Measurements from ENCODE around the gene KIRREL3. TPM values are rescaled to one million over a fixed set of nuclear protein-coding genes. Genes with fewer than 3 reads are reported as not detected.
"Not testable (repeated sequence)": the region's sequence is repeated elsewhere in the genome, so short reads cannot be mapped to it uniquely, and the experiment has no call there.

KIRREL3 gene
- total and polyA plus RNA-seq, 2 experiments from 2014 or later, result 16.1 to 35.6 TPM

DNA sequence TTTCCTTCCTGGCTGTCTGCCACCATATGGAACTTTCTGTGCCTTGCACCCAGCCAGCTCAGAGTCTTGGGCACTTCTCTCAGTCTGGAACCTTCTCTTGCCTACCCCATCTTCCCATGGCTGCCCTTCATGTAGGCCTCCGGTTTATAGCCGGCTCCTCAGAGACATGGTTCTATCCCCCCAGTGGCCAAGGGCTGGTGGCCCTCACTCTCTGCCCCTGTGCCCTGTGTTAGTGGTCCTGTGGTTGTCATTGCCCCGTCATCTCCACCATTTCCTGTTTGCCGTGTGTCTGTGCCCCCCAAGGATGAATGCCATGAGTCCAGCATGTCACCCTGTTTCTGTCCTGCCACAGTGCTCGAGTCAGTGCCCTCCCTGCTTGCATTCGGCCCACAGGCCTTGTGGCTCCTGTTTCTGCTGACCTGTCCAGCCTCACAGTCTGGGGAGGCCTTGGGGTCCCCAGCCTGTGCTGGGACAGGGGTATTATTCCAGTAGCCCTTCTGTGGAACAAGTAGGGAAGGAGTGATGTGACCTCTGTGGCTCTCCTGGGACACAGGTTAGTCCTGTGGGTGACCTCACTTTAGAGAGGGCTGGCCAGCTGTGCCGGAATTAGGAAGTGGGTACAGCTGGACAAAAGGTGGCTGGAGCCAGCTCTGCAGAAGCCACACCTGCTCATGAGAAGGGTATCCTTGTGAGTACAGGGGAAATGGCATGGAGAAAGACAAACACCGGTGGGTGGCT lies 614.4 kb downstream of the KIRREL3 start:
- H2AFZ ChIP-seq, result no peak overlapping the region
- no peaks in the 10 kb centered on the region for H3K9me3 ChIP-seq (ENCODE audit: low read depth)
- no peaks in the 10 kb centered on the region for H3K9me2 ChIP-seq (ENCODE audit: insufficient read depth)
- no peaks in the 10 kb centered on the region for H3F3A ChIP-seq (ENCODE audit: insufficient read depth)
- H3K27me3 ChIP-seq (replicated peaks; ENCODE audit: insufficient read depth), result no peaks in the 10 kb centered on the region
- no peaks in the 10 kb centered on the region for H3K4me1 ChIP-seq (ENCODE audit: insufficient read depth)
- H4K20me1 ChIP-seq (ENCODE audit: insufficient read depth), result no peaks in the 10 kb centered on the region
- no peaks in the 10 kb centered on the region for H3K36me3 ChIP-seq (ENCODE audit: low read depth)
- H3K4me2 ChIP-seq (ENCODE audit: unreplicated experiment), result no peak overlapping the region
- H3K4me3 ChIP-seq, result no peak overlapping the region
- in situ Hi-C loops (cut with MboI), result no loop called here
- peaks cover 55% of the 10 kb centered on the region for H3K79me2 ChIP-seq (ENCODE audit: insufficient read depth)
- WGBS, 2 experiments (ENCODE audit: low coverage in 1 of 2, low lambda C conversion rate in 2 of 2, missing lambda C conversion rate in 2 of 2), result 71 to 72% methylated on average over 8 of the region's 8 CpGs
- no peak overlapping the region for H3K9ac ChIP-seq
- H3K27ac ChIP-seq, result no peak overlapping the region
- TF ChIP-seq EZH2 (IDR thresholded peaks at IDR 0.05; ENCODE audit: insufficient read depth, poor library complexity, severe bottlenecking) (no peak), EZH2phosphoT487 (IDR thresholded peaks at IDR 0.05; ENCODE audit: insufficient read depth, low read depth) (no peak)
- DNase-seq, result no peak

DNA sequence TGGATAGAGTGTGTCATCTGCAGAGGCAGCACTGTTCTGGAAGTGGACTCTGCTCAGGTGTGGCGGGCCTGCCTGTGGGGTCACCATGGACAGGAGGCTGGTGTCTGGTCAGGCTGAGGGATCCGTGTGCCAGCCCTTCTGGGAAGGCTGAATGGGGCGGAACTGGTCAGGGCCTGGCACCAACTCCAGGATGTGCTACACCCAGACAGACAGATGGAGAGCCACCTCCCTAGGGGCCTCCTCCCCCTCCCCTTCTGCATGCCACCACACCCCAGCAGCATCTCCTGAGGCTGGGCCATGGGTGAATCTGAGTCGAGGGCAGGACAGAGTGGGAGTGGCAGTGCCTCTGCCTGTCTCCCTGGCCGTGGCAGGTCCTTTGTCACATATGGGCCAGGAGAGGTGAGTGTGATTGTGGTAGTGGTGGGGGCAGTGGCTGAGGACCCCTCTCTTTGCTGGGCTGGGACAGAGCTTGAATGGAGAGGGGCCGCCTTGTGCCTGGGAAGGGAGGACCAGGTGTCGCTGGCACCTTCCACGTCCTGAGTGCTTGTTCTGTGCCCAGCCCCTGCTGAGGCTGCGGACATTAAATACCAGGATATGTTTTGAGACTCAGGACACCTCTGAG lies 616.0 kb downstream of the KIRREL3 start:
- Histone ChIP-seq H3K36me3 (ENCODE audit: low read depth) (no peaks in the 10 kb centered on the region), H3K79me2 (ENCODE audit: insufficient read depth) (peaks cover 56% of the 10 kb centered on the region), H4K20me1 (ENCODE audit: insufficient read depth) (0 out of 2 replicates have a peak, but pooled peaks cover 10% of the 10 kb centered on the region), H2AFZ (no peak overlapping the region), H3F3A (ENCODE audit: insufficient read depth) (no peaks in the 10 kb centered on the region), H3K4me3 (no peak overlapping the region), H3K9me2 (ENCODE audit: insufficient read depth) (no peaks in the 10 kb centered on the region), H3K9ac (no peak overlapping the region), H3K27me3 (replicated peaks; ENCODE audit: insufficient read depth) (no peaks in the 10 kb centered on the region), H3K27ac (no peak overlapping the region), H3K4me2 (ENCODE audit: unreplicated experiment) (no peak overlapping the region), H3K4me1 (ENCODE audit: insufficient read depth) (no peaks in the 10 kb centered on the region), H3K9me3 (ENCODE audit: low read depth) (no peaks in the 10 kb centered on the region)
- in situ Hi-C loops (cut with MboI), result no loop called here
- TF ChIP-seq EZH2phosphoT487 (IDR thresholded peaks at IDR 0.05; ENCODE audit: insufficient read depth, low read depth) (no peak), EZH2 (IDR thresholded peaks at IDR 0.05; ENCODE audit: insufficient read depth, poor library complexity, severe bottlenecking) (no peak)
- DNase-seq, result no peak
- 71 to 82% methylated on average over 9 of the region's 9 CpGs for WGBS, 2 experiments (ENCODE audit: low coverage in 1 of 2, low lambda C conversion rate in 2 of 2, missing lambda C conversion rate in 2 of 2)

DNA sequence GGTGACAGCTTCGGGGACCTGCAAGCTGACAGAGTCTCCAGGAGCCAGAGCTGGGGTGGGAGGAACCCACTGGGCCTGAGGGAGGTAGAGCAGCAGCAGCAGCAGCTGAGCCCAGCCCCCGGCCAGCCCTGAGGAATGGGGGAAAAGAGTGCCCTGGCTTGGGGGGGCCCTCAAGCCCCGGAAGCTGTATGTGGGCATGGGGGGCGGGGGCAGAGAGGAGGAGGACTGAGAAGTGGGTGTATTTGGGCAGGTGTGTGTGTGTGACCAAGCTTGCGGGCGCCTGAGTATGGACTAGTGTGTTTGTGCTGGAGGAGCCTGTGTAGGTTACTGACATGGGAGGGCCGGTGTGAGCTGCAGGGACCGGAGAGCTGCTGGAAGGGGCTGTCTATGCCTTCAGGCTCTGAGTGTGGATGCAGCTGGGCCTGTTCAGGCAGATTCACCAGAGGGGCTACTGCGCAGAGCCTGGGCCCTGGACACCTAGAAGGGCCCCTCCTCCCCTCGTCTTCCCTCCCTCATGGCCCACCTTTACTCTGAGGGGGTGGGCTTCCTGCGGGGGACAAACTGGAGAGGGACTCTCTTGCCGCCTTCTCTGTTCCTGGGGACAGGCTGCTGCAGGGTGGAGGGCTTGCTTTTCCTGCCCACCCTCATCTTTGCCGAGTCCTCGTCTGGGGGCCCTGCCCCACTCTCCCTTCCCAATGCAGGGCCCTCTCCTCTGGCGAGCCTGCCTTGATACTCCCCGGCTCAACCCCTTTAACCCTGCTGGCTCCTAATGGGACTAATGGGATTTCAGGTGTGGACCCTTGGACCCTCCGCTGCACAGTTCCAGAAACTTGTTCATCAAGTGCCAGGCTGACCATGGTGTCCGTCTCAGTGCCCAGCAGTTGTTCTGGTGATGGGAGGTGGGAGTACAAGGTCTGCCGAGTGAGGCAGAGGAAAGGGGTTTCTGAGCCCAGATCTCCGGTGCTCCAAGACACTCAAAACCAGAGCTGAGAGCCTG lies 616.9 kb downstream of the KIRREL3 start:
- H3K9me3 ChIP-seq (ENCODE audit: low read depth), result no peaks in the 10 kb centered on the region
- H3K9me2 ChIP-seq (ENCODE audit: insufficient read depth), result no peaks in the 10 kb centered on the region
- H2AFZ ChIP-seq, result no peak overlapping the region
- 0 out of 2 replicates have a peak, but pooled peaks cover 10% of the 10 kb centered on the region for H4K20me1 ChIP-seq (ENCODE audit: insufficient read depth)
- no peak overlapping the region for H3K4me2 ChIP-seq (ENCODE audit: unreplicated experiment)
- 67 to 70% methylated on average over 17 to 20 of the region's 20 CpGs for WGBS, 2 experiments (ENCODE audit: low coverage in 1 of 2, low lambda C conversion rate in 2 of 2, missing lambda C conversion rate in 2 of 2)
- no peaks in the 10 kb centered on the region for H3K36me3 ChIP-seq (ENCODE audit: low read depth)
- H3K27ac ChIP-seq, result no peak overlapping the region
- in situ Hi-C loops (cut with MboI), result no loop called here
- TF ChIP-seq EZH2phosphoT487 (IDR thresholded peaks at IDR 0.05; ENCODE audit: insufficient read depth, low read depth), result no peak
- no peak for TF ChIP-seq EZH2 (IDR thresholded peaks at IDR 0.05; ENCODE audit: insufficient read depth, poor library complexity, severe bottlenecking)
- no peaks in the 10 kb centered on the region for H3K27me3 ChIP-seq (replicated peaks; ENCODE audit: insufficient read depth)
- peaks cover 56% of the 10 kb centered on the region for H3K79me2 ChIP-seq (ENCODE audit: insufficient read depth)
- H3K4me3 ChIP-seq, result no peak overlapping the region
- H3K9ac ChIP-seq, result no peak overlapping the region
- H3K4me1 ChIP-seq (ENCODE audit: insufficient read depth), result no peaks in the 10 kb centered on the region
- H3F3A ChIP-seq (ENCODE audit: insufficient read depth), result no peaks in the 10 kb centered on the region
- DNase-seq, result no peak

DNA sequence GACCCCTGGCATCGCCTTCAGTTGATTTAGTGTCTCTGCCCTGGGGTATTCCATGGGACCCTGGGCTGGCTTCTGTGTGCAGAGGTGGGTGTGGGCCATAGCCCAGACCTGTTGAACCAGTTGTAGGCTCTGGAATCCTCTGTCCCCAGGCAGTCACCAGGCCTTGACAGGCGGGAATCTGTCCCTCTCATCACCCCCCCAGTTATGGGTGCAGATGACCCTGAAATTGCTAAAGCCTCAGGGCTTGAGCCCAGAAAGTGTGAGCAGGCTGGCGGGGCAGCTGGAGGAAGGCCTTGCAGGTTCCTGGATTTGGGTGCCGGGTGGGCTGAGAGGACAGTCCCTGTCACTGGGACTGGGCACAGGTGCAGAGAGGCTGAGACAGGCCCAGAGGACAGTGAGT lies 617.9 kb downstream of the KIRREL3 start:
- in situ Hi-C loops (cut with MboI); H3K9me3 ChIP-seq (ENCODE audit: low read depth); H3K27ac ChIP-seq; H3K9me2 ChIP-seq (ENCODE audit: insufficient read depth); DNase-seq; H3K27me3 ChIP-seq (replicated peaks; ENCODE audit: insufficient read depth); H3K9ac ChIP-seq; H3K4me1 ChIP-seq (ENCODE audit: insufficient read depth); H3K36me3 ChIP-seq (ENCODE audit: low read depth); H2AFZ ChIP-seq; H3F3A ChIP-seq (ENCODE audit: insufficient read depth); H3K4me2 ChIP-seq (ENCODE audit: unreplicated experiment); H4K20me1 ChIP-seq (ENCODE audit: insufficient read depth); H3K4me3 ChIP-seq: not testable (repeated sequence)
- 85 to 91% methylated on average over 3 to 4 of the region's 4 CpGs for WGBS, 2 experiments (ENCODE audit: low coverage in 1 of 2, low lambda C conversion rate in 2 of 2, missing lambda C conversion rate in 2 of 2)
- H3K79me2 ChIP-seq (ENCODE audit: insufficient read depth), result peaks cover 56% of the 10 kb centered on the region

DNA sequence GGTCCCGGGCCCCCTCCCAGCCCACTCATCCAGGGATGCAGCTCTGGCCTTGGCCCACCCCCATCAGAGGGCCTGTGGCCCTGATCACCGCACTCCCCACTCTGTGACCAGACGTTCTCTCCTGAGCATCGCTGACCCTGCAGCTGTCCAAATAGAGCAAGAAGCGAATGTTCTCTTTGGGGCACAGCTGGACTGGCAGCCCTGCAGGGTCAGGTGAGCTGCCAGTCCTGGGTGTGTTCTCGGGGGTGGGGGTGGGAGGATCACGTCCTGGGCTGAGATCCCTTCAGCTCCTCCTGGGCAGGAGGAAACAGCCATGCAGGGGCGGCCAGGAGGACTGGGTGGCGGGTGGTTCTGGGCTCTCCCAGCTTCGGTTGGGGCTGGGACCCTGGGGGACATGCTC lies 618.6 kb downstream of the KIRREL3 start:
- H3K4me2 ChIP-seq (ENCODE audit: unreplicated experiment); H3K9me2 ChIP-seq (ENCODE audit: insufficient read depth); DNase-seq; H2AFZ ChIP-seq; H3K36me3 ChIP-seq (ENCODE audit: low read depth); H3F3A ChIP-seq (ENCODE audit: insufficient read depth); in situ Hi-C loops (cut with MboI); H3K27ac ChIP-seq; H3K9me3 ChIP-seq (ENCODE audit: low read depth); H4K20me1 ChIP-seq (ENCODE audit: insufficient read depth); H3K27me3 ChIP-seq (replicated peaks; ENCODE audit: insufficient read depth); H3K4me1 ChIP-seq (ENCODE audit: insufficient read depth); H3K4me3 ChIP-seq; H3K9ac ChIP-seq: not testable (repeated sequence)
- 76% methylated on average over 5 of the region's 10 CpGs; no CpG with 5 or more reads in 1 of the 2 experiments for WGBS, 2 experiments (ENCODE audit: low coverage in 1 of 2, low lambda C conversion rate in 2 of 2, missing lambda C conversion rate in 2 of 2)
- H3K79me2 ChIP-seq (ENCODE audit: insufficient read depth), result peaks cover 56% of the 10 kb centered on the region
